ENCODE results near the gene DNAH7.

DNAH7 gene

GRCh38 chr2:195984923-195985726 is 83.5 kb downstream of the DNAH7 start:
- TF ChIP-seq, protein P1, sequence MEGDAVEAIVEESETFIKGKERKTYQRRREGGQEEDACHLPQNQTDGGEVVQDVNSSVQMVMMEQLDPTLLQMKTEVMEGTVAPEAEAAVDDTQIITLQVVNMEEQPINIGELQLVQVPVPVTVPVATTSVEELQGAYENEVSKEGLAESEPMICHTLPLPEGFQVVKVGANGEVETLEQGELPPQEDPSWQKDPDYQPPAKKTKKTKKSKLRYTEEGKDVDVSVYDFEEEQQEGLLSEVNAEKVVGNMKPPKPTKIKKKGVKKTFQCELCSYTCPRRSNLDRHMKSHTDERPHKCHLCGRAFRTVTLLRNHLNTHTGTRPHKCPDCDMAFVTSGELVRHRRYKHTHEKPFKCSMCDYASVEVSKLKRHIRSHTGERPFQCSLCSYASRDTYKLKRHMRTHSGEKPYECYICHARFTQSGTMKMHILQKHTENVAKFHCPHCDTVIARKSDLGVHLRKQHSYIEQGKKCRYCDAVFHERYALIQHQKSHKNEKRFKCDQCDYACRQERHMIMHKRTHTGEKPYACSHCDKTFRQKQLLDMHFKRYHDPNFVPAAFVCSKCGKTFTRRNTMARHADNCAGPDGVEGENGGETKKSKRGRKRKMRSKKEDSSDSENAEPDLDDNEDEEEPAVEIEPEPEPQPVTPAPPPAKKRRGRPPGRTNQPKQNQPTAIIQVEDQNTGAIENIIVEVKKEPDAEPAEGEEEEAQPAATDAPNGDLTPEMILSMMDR (IDR thresholded peaks at IDR 0.05), result no peak
- TF ChIP-seq ZFX (IDR thresholded peaks at IDR 0.05; ENCODE audit: borderline replicate concordance), result no peak
- peak overlapping the region; percentile 76 for H3K27ac ChIP-seq

DNA sequence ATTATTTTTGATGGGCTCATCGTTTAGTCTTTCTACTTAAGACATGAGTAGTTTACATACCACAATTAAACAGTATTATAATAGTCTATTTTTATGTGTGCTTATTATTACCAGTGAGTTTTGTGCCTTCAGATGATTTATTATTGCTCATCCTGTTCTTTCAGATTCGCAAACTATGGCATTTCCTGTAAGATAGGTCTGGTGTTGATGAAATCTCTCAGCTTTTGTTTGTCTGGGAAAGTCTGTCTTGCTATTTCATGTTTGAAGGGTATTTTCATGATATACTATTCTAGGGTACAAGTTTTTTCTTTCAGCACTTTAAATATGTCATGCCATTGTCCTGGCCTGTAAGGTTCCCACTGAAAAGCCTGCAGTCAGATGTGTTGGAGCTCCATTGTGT is 101.3 kb downstream of the DNAH7 start:
- TF ChIP-seq ZFX (IDR thresholded peaks at IDR 0.05; ENCODE audit: borderline replicate concordance), result no peak
- TF ChIP-seq, protein P1 (IDR thresholded peaks at IDR 0.05), result no peak
- H3K27ac ChIP-seq, result no peak overlapping the region

DNA sequence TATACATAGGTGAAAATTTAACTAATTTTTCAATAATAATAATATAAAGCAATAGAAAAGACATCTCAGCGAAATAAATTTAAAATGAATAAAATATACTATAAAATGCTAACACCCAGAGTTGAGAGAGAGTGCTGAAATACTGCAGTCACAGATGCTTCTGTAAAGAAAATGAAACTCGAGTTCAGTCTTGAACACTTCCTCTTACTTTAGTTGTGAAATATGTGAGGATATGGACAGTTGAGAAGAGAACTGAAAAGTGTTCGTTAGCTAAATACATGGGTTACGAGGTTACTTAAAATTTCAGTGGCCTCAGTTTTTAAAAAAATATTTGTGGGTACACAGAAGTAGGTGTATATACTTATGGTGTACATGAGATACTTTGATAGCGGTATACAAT is 106.8 kb downstream of the DNAH7 start:
- TF ChIP-seq, protein P1 (IDR thresholded peaks at IDR 0.05), result no peak
- no peak for TF ChIP-seq ZFX (IDR thresholded peaks at IDR 0.05; ENCODE audit: borderline replicate concordance)
- no peak overlapping the region for H3K27ac ChIP-seq

- no peak for TF ChIP-seq ZFX (IDR thresholded peaks at IDR 0.05; ENCODE audit: borderline replicate concordance)
- TF ChIP-seq, protein P1 (IDR thresholded peaks at IDR 0.05), result no peak
- H3K27ac ChIP-seq, result no peak overlapping the region
These were observed 109.3 kb downstream of the DNAH7 start for GRCh38 chr2:195959341-195959740.

- H3K27ac ChIP-seq, result no peak overlapping the region
- no peak for TF ChIP-seq ZFX (IDR thresholded peaks at IDR 0.05; ENCODE audit: borderline replicate concordance)
- TF ChIP-seq, protein P1 (IDR thresholded peaks at IDR 0.05), result no peak
These were observed 111.9 kb downstream of the DNAH7 start for GRCh38 chr2:195956725-195957124.

- TF ChIP-seq ZFX (IDR thresholded peaks at IDR 0.05; ENCODE audit: borderline replicate concordance), result no peak
- TF ChIP-seq, protein P1 (IDR thresholded peaks at IDR 0.05), result no peak
- no peak overlapping the region for H3K27ac ChIP-seq
These were observed 123.6 kb downstream of the DNAH7 start for GRCh38 chr2:195945056-195945455.

DNA sequence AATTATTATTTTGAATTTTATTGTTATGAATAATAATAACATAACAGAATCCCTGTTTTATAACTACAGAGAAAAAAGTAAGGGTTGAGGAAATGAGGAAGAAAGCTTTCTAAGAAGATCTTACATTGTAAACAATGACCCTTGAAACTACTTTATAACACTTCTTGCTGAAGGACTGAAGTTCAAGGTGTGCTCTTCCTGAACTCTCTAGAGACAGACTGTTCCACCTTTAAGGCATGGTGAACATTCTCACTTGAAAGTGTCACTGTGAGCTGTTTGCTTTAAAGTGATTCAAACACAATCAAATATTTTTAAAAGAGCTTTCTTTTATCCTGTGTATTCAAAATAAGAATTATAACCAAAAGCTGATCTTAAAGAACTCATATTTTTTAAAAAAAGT is 131.5 kb downstream of the DNAH7 start:
- TF ChIP-seq ZFX (IDR thresholded peaks at IDR 0.05; ENCODE audit: borderline replicate concordance), result no peak
- TF ChIP-seq, protein P1 (IDR thresholded peaks at IDR 0.05), result no peak

More for the DNA sequence above, 131.5 kb downstream of the DNAH7 start:
- no peak overlapping the region for H3K27ac ChIP-seq
